Ovary (tissue), 3 donors: ENCODE results near the gene UBE2D3.

Source experiments
- POLR2A ChIP-seq: fragments of 450-650 bp; IDR thresholded peaks from one replicate; pipeline ENCODE4 v1.6.1; 2017; ENCODE audit warnings: antibody characterized with exemption, mild to moderate bottlenecking, moderate library complexity
- TF ChIP-seq, protein P1 (sequence below), 3 donors: fragments of 450-650 bp in 2 of 3; fragments of 200-600 bp in 1 of 3; IDR thresholded peaks; one replicate each; pipeline versions ENCODE4 v1.5.1 to v1.8.0; 2016 to 2022; ENCODE audit warnings: antibody characterized with exemption in 3 of 3, mild to moderate bottlenecking in 1 of 3
- donor health status: DM: no; HTN: no; CAD: no.

DNA sequence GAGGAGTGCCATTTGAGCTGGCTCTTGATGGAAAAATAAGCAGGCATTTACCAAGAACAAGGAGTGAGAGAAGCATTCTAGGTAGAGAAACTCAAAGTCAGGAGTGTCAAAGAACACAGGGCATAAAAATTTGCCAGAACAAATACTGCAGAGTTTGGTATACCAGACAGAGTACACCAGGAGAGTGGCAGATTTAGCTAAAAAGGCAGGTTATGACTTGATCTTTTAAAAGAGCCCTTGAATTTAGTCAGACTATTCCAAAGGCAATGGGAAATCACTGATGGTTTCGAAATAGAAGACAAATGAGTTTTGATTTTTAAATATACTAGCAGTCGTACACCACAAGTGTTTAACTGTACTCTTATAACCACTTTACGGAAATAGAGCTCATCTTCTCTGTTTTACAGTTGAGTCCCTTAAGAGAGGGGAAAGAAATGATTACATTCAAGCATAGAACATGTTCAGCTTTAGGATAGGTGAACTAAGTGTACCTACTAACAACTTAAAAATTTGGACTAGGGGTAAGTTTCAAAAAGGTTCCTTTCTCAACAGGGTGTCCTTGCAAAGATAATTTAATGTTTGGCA is 10.2 kb downstream of the UBE2D3 start:
- TF ChIP-seq POLR2A = no peak
- TF ChIP-seq, protein P1, sequence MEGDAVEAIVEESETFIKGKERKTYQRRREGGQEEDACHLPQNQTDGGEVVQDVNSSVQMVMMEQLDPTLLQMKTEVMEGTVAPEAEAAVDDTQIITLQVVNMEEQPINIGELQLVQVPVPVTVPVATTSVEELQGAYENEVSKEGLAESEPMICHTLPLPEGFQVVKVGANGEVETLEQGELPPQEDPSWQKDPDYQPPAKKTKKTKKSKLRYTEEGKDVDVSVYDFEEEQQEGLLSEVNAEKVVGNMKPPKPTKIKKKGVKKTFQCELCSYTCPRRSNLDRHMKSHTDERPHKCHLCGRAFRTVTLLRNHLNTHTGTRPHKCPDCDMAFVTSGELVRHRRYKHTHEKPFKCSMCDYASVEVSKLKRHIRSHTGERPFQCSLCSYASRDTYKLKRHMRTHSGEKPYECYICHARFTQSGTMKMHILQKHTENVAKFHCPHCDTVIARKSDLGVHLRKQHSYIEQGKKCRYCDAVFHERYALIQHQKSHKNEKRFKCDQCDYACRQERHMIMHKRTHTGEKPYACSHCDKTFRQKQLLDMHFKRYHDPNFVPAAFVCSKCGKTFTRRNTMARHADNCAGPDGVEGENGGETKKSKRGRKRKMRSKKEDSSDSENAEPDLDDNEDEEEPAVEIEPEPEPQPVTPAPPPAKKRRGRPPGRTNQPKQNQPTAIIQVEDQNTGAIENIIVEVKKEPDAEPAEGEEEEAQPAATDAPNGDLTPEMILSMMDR (IDR thresholded peaks at IDR 0.05) = no peak
